Aortic smooth muscle cell (primary cell): ENCODE data around the gene SRP54. TPM values are rescaled to one million over a fixed set of nuclear protein-coding genes. Genes with fewer than 3 reads are reported as not detected.

Experiments used
- total RNA-seq: library from RNA; depleted of rRNA; stranded (reverse); fragments of >200 nt; gene quantifications from 2 replicates; pipeline ENCODE4 v1.2.3, GENCODE V29; 2014

The SRP54 gene
- 98.7 and 103 TPM in 2 replicates for total RNA-seq

GRCh38 chr14:34982421-34983147 is at the start of gene SRP54:
Gene SRP54, plus strand, starts transcription at chr14:34982992. Its CDS starts 13,718 bp downstream, at chr14:34996710.

GRCh38 chr14:35046048-35046750 is 63.4 kb downstream of the SRP54 start, which contains the start of gene FAM177A1:
Gene FAM177A1, plus strand, starts transcription at chr14:35046272. Its CDS starts 192 bp downstream, at chr14:35046464.

Other genes starting within 250 kb of the SRP54 start
- 21.9 and 26.8 TPM in 2 replicates for gene BAZ1A, start 107.6 kb upstream of the SRP54 start, total RNA-seq
- gene FAM177A1, start 63.3 kb downstream of the SRP54 start, total RNA-seq, result 63.0 and 84.2 TPM in 2 replicates
- 41.5 and 42.0 TPM in 2 replicates for gene PPP2R3C, start 139.0 kb downstream of the SRP54 start, total RNA-seq
- 22.3 and 22.4 TPM in 2 replicates for gene PRORP, start 139.6 kb downstream of the SRP54 start, total RNA-seq